HG03439 (cell line): ENCODE measurements around the gene VSIG10L2.

Source experiments
- ATAC-seq: cut with Tn5 transposase; IDR thresholded peaks from one replicate; pipeline ENCODE4 v1.9.1; 2021; ENCODE audit warnings: mild to moderate bottlenecking, moderate library complexity; ENCODE audit not compliant: unreplicated experiment

Gene VSIG10L2

GRCh38 chr11:125999234-125999880 lies 53.5 kb downstream of the VSIG10L2 start:
- ATAC-seq, result no peak

- ATAC-seq, result no peak
These were observed 56.3 kb downstream of the VSIG10L2 start for GRCh38 chr11:126002181-126002580.
